ENCODE results near the gene ANXA11.

The ANXA11 gene

DNA sequence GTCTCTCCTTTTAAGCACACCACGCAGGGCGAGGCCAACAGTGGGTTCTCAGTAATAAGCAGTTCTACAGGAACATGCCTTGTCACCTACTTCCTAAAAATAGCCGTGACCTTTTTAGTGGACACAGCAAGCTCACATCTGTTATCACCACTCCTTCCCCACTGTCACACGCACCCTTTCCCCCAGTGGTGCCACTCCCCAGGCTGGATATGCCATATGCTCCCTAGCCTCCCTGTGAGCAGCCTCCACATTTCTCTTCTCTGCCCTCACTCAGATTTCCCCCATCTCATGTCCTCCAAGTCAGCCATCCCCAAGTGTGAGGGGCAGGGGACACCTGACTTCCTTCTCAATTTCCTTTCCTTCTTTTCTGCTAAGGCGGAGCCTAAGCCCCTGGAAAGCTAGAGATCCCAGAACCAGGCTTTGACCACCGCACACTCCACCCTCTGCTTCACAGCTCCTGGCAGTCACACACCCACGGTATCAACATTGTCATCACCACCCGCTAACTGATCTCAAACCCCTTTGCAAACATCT, 3.7 kb downstream of the ANXA11 start:
- Histone ChIP-seq H3K4me3 (ENCODE audit: low read depth, low read length) (no peak overlapping the region), H3K9me3 (no peaks in the 10 kb centered on the region), H3K36me3 (no peaks in the 10 kb centered on the region), H3K4me1 (no peaks in the 10 kb centered on the region; the same call in 1 of the 2 replicates), H3K27me3 (no peaks in the 10 kb centered on the region)
- DNase-seq: no peak
- TF ChIP-seq, protein P1, sequence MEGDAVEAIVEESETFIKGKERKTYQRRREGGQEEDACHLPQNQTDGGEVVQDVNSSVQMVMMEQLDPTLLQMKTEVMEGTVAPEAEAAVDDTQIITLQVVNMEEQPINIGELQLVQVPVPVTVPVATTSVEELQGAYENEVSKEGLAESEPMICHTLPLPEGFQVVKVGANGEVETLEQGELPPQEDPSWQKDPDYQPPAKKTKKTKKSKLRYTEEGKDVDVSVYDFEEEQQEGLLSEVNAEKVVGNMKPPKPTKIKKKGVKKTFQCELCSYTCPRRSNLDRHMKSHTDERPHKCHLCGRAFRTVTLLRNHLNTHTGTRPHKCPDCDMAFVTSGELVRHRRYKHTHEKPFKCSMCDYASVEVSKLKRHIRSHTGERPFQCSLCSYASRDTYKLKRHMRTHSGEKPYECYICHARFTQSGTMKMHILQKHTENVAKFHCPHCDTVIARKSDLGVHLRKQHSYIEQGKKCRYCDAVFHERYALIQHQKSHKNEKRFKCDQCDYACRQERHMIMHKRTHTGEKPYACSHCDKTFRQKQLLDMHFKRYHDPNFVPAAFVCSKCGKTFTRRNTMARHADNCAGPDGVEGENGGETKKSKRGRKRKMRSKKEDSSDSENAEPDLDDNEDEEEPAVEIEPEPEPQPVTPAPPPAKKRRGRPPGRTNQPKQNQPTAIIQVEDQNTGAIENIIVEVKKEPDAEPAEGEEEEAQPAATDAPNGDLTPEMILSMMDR (IDR thresholded peaks at IDR 0.05; ENCODE audit: low read depth, low read length): no peak

- no peak for DNase-seq
- no peak overlapping the region for H3K4me3 ChIP-seq (ENCODE audit: low read depth, low read length)
- no peaks in the 10 kb centered on the region for H3K27me3 ChIP-seq
- no peaks in the 10 kb centered on the region for H3K9me3 ChIP-seq
- TF ChIP-seq, protein P1 (IDR thresholded peaks at IDR 0.05; ENCODE audit: low read depth, low read length): no peak
- H3K36me3 ChIP-seq: no peaks in the 10 kb centered on the region
- H3K4me1 ChIP-seq: no peaks in the 10 kb centered on the region; the same call in 1 of the 2 replicates
Measured at GRCh38 chr10:80200687-80201086, 4.7 kb downstream of the ANXA11 start.

DNA sequence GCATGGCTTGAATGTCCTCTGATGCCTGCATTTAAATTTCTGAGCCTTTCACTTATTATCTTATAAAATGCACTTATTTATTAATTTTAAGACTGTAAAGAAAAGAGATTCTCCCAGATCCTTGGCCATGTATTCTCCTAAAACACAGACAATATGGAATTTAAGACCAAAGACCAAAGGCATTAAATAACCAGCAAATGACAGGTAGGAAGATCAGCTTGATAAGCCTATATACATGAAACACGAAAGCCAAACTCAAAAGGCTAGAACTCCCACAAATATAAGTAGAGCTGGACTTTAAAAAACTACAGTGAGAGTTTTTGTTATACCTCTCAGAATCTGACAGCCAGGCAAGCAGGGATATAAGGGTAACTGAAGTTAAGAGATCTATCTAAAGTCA, 5.1 kb downstream of the ANXA11 start:
- no peaks in the 10 kb centered on the region for H3K27me3 ChIP-seq
- no peak for DNase-seq
- TF ChIP-seq, protein P1 (IDR thresholded peaks at IDR 0.05; ENCODE audit: low read depth, low read length): no peak
- H3K4me3 ChIP-seq (ENCODE audit: low read depth, low read length): no peak overlapping the region
- no peaks in the 10 kb centered on the region; the same call in 1 of the 2 replicates for H3K4me1 ChIP-seq
- H3K36me3 ChIP-seq: no peaks in the 10 kb centered on the region
- no peaks in the 10 kb centered on the region for H3K9me3 ChIP-seq

- H3K4me3 ChIP-seq (ENCODE audit: low read depth, low read length): no peak overlapping the region
- no peak for DNase-seq
- no peaks in the 10 kb centered on the region for H3K36me3 ChIP-seq
- H3K27me3 ChIP-seq: no peaks in the 10 kb centered on the region
- no peaks in the 10 kb centered on the region for H3K9me3 ChIP-seq
- TF ChIP-seq, protein P1 (IDR thresholded peaks at IDR 0.05; ENCODE audit: low read depth, low read length): no peak
- no peaks in the 10 kb centered on the region; the same call in 1 of the 2 replicates for H3K4me1 ChIP-seq
Measured at GRCh38 chr10:80199828-80200227, 5.5 kb downstream of the ANXA11 start.

DNA sequence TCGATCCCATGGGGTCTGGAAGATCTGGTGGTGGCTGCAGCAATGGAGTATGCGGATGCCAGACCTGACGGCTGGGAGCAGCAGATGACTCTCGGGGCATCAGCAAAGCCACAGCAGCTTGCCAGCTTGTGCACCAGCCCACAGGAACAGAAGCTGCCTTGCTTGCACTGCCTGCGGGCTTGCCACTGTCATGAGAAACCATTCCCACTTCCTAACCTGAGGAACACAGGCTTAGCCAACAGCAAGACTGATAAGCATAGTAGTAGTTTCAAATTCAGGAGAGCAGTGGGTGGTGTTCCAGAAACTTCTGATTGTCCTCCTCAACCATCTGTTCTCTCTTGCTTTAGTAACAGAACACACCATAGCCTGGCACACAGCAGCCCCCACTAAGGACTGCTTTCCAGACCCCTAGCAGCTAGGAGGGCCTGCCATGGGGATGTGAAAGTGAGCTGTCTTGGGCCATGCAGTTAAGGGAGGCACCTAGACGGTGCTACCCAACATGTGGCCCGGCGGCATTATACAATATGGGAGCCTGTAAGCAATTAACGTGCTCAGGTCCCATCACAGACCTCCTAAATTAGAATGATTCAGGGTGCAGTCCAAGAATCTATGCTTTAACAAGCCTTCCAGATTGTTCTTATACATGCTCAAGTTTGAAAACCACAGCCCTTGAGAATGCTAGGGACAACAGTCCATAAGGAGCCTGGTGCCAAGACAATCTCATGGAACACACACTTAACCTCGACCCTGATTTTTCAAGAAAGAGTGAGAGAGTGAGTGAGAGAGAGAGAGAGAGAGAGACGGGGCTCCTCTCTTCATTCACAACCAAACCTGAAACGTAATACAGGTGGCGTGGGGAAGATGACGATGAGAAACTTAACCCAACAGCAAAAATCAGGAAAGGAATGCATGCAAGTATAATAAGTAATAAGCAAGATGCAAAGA, 7.1 kb downstream of the ANXA11 start:
- Histone ChIP-seq H3K27me3 (no peaks in the 10 kb centered on the region), H3K4me1 (no peaks in the 10 kb centered on the region; the same call in 1 of the 2 replicates), H3K9me3 (no peaks in the 10 kb centered on the region), H3K36me3 (no peaks in the 10 kb centered on the region), H3K4me3 (ENCODE audit: low read depth, low read length) (no peak overlapping the region)
- TF ChIP-seq, protein P1 (IDR thresholded peaks at IDR 0.05; ENCODE audit: low read depth, low read length): no peak
- DNase-seq: no peak

DNA sequence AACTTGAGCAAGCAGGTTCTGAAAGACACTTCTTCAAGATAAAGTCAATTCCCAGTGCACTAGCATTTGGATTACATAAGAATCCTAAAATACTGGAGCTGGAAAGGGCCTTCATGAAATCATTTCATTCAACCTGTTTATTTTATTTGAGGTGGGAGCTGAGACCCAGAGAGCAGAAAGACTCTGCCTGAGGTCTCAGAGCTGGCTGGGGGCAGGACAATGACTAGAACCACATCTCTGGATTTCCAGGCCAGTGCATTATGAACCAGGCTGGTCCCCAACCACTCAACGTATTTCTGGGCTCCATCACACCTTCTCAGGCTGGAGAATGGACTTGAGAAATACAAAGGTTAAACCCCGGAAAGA, 8.4 kb downstream of the ANXA11 start:
- no peaks in the 10 kb centered on the region for H3K4me1 ChIP-seq
- no peaks in the 10 kb centered on the region for H3K27me3 ChIP-seq
- H3K4me3 ChIP-seq (ENCODE audit: low read depth, low read length): no peak overlapping the region
- no peak for DNase-seq
- TF ChIP-seq, protein P1 (IDR thresholded peaks at IDR 0.05; ENCODE audit: low read depth, low read length): no peak
- H3K9me3 ChIP-seq: no peaks in the 10 kb centered on the region
- no peaks in the 10 kb centered on the region for H3K36me3 ChIP-seq
